WTC11 (cell line): Measurements from ENCODE around the gene RAD23B. TPM values are rescaled to one million over a fixed set of nuclear protein-coding genes. Genes with fewer than 3 reads are reported as not detected.

Source experiments
- ATAC-seq: fragments of 200-7000 bp; cut with Tn5 transposase; 2 replicates; pipeline ENCODE4 v1.10.0; 2021; ENCODE audit warnings: mild to moderate bottlenecking, moderate library complexity
- CTCF ChIA-PET: fragments of 300-600 bp; sonication (Branson Sonifier 250); formaldehyde crosslinking; loops from one replicate; lab custom pipeline; 2021; ENCODE audit warnings: antibody characterized with exemption; lab: Charles Lee
- POLR2A ChIA-PET: fragments of 350-600 bp; sonication (Branson Sonifier 250); formaldehyde crosslinking; loops from one replicate; lab custom pipeline; 2021; ENCODE audit warnings: antibody characterized with exemption; lab: Charles Lee
- DNase-seq: peaks from one replicate; pipeline ENCODE4 v3.0.0; 2021; ENCODE audit warnings: low spot score
- H3K27ac Mint-ChIP-seq: 2 replicates; pipeline ENCODE4 v1.8.0; 2021; ENCODE audit warnings: mixed read lengths
- H3K27me3 Mint-ChIP-seq: 2 replicates; pipeline ENCODE4 v1.8.0; 2021; ENCODE audit warnings: low read depth, mild to moderate bottlenecking, moderate library complexity, mixed read lengths
- H3K36me3 Mint-ChIP-seq: 2 replicates; pipeline ENCODE4 v1.8.0; 2021; ENCODE audit warnings: mixed read lengths
- H3K4me1 Mint-ChIP-seq: 2 replicates; pipeline ENCODE4 v1.8.0; 2022; ENCODE audit warnings: mixed read lengths
- H3K4me3 Mint-ChIP-seq: 2 replicates; pipeline ENCODE4 v1.8.0; 2021; ENCODE audit warnings: mild to moderate bottlenecking, moderate library complexity, mixed read lengths
- H3K9me3 Mint-ChIP-seq: 2 replicates; pipeline ENCODE4 v1.8.0; 2021; ENCODE audit warnings: mixed read lengths
- ARID4B ChIP-seq: sonication (generic); formaldehyde crosslinking; IDR thresholded peaks from 2 replicates; pipeline ENCODE4 v1.8.0; 2023; ENCODE audit warnings: missing genetic modification reagents, mild to moderate bottlenecking, borderline replicate concordance
- ATF1 ChIP-seq: sonication (generic); formaldehyde crosslinking; IDR thresholded peaks from 2 replicates; pipeline ENCODE4 v1.8.1; 2023; ENCODE audit warnings: mild to moderate bottlenecking, moderate library complexity, missing genetic modification reagents
- CREM ChIP-seq: sonication (generic); formaldehyde crosslinking; IDR thresholded peaks from 2 replicates; pipeline ENCODE4 v1.8.1; 2022; ENCODE audit warnings: mild to moderate bottlenecking, missing genetic modification reagents, moderate library complexity
- CTCF ChIP-seq: fragments of 200-600 bp; IDR thresholded peaks from 2 replicates; pipeline ENCODE4 v1.8.0; 2022; ENCODE audit warnings: antibody characterized with exemption
- E2F1 ChIP-seq: sonication (generic); formaldehyde crosslinking; IDR thresholded peaks from 2 replicates; pipeline ENCODE4 v1.8.0; 2022; ENCODE audit warnings: mild to moderate bottlenecking, missing genetic modification reagents
- ERG ChIP-seq: fragments of 250-450 bp; sonication (Bioruptor Pico); IDR thresholded peaks from 2 replicates; pipeline ENCODE4 v1.8.0; 2021; ENCODE audit warnings: mild to moderate bottlenecking
- FOXJ3 ChIP-seq: sonication (generic); formaldehyde crosslinking; IDR thresholded peaks from 2 replicates; pipeline ENCODE4 v1.9.0; 2021; ENCODE audit warnings: missing genetic modification reagents, mild to moderate bottlenecking, borderline replicate concordance
- FOXK1 ChIP-seq: sonication (generic); formaldehyde crosslinking; IDR thresholded peaks from 2 replicates; pipeline ENCODE4 v1.8.0; 2022; ENCODE audit warnings: mild to moderate bottlenecking, moderate library complexity, missing genetic modification reagents
- GRHL2 ChIP-seq: fragments of 250-450 bp; sonication (Bioruptor Pico); IDR thresholded peaks from 2 replicates; pipeline ENCODE4 v1.8.0; 2022; ENCODE audit warnings: mild to moderate bottlenecking, moderate library complexity; ENCODE audit not compliant: insufficient replicate concordance, severe bottlenecking
- KAT7 ChIP-seq: sonication (generic); formaldehyde crosslinking; IDR thresholded peaks from 2 replicates; pipeline ENCODE4 v1.8.1; 2023; ENCODE audit warnings: missing genetic modification reagents, mild to moderate bottlenecking, borderline replicate concordance
- NR1H2 ChIP-seq: sonication (generic); formaldehyde crosslinking; IDR thresholded peaks from 2 replicates; pipeline ENCODE4 v1.9.0; 2021; ENCODE audit warnings: mild to moderate bottlenecking, moderate library complexity, missing genetic modification reagents
- NR2C2 ChIP-seq: sonication (generic); formaldehyde crosslinking; IDR thresholded peaks from 2 replicates; pipeline ENCODE4 v1.8.0; 2022; ENCODE audit warnings: mild to moderate bottlenecking, missing genetic modification reagents
- PREB ChIP-seq: sonication (generic); formaldehyde crosslinking; IDR thresholded peaks from 2 replicates; pipeline ENCODE4 v1.8.1; 2022; ENCODE audit warnings: mild to moderate bottlenecking, missing genetic modification reagents, moderate library complexity, borderline replicate concordance
- SMAD4 ChIP-seq: sonication (generic); formaldehyde crosslinking; IDR thresholded peaks from 2 replicates; pipeline ENCODE4 v1.8.0; 2022; ENCODE audit warnings: mild to moderate bottlenecking, missing genetic modification reagents
- SP1 ChIP-seq: sonication (generic); formaldehyde crosslinking; conservative IDR thresholded peaks from 2 replicates; pipeline ENCODE4 v1.8.1; 2022; ENCODE audit warnings: missing genetic modification reagents
- ZSCAN18 ChIP-seq: fragments of 250-450 bp; sonication (Bioruptor Pico); IDR thresholded peaks from 2 replicates; pipeline ENCODE4 v2.1.2; 2022; ENCODE audit warnings: mild to moderate bottlenecking, moderate library complexity
- total RNA-seq: library from RNA; stranded (reverse); gene quantifications from 3 replicates; pipeline ENCODE4 v1.2.3, GENCODE V29; 2021
- TF ChIP-seq, protein P1 (sequence below): fragments of 250-450 bp; sonication (Bioruptor Pico); conservative IDR thresholded peaks from 2 replicates; pipeline ENCODE4 v1.9.0; 2021; ENCODE audit warnings: mild to moderate bottlenecking
- TF ChIP-seq, protein P2 (sequence below): sonication (generic); formaldehyde crosslinking; IDR thresholded peaks from 2 replicates; pipeline ENCODE4 v1.8.1; 2022; ENCODE audit warnings: mild to moderate bottlenecking, moderate library complexity, missing genetic modification reagents
- TF ChIP-seq, protein P3 (sequence below): sonication (generic); formaldehyde crosslinking; IDR thresholded peaks from 2 replicates; pipeline ENCODE4 v1.8.0; 2022; ENCODE audit warnings: mild to moderate bottlenecking, missing genetic modification reagents

RAD23B gene
- total RNA-seq, 1 experiment from 2014 or later: 150 TPM

GRCh38 chr9:107283623-107284616 is 841 bp downstream of the RAD23B start:
- ChIA-PET POLR2A (interaction anchor here (1.0 kb wide), 1 partner anchor 23 kb away, joined by 3 read pairs; no protein-coding TSS in a partner anchor), CTCF (interaction anchor here (1.6 kb wide), 1 partner anchor 57 kb away, joined by 5 read pairs; no protein-coding TSS in a partner anchor)
- Mint-ChIP-seq H3K27me3 (no peaks in the 10 kb centered on the region), H3K4me3 (peak overlapping the region; percentile 93), H3K36me3 (peaks cover 3% of the 10 kb centered on the region; the same call in 1 of the 2 replicates), H3K9me3 (no peaks in the 10 kb centered on the region; the same call in 1 of the 2 replicates), H3K27ac (peak overlapping the region; percentile 99), H3K4me1 (peaks cover 57% of the 10 kb centered on the region)
- DNase-seq: peak; percentile 79
- peak; percentile 75 for ATAC-seq
- TF ChIP-seq SMAD4 (no peak), FOXK1 (CRISPR knock-in tag) (peak; percentile 60; the same call in 1 of the 2 replicates), E2F1 (CRISPR knock-in tag) (no peak), CREM (CRISPR knock-in tag) (no peak), KAT7 (CRISPR knock-in tag) (peak; percentile 59; the same call in 1 of the 2 replicates), ARID4B (peak; percentile 49; the same call in 1 of the 2 replicates), PREB (no peak), ZSCAN18 (CRISPR knock-in tag) (no peak), GRHL2 (CRISPR knock-in tag) (no peak), NR2C2 (no peak), CTCF (no peak), ATF1 (CRISPR knock-in tag) (no peak; the same call in 1 of the 2 replicates), SP1 (CRISPR knock-in tag) (no peak; the same call in 1 of the 2 replicates), FOXJ3 (CRISPR knock-in tag) (no peak), NR1H2 (no peak), ERG (CRISPR knock-in tag) (no peak)
- TF ChIP-seq, protein P1, sequence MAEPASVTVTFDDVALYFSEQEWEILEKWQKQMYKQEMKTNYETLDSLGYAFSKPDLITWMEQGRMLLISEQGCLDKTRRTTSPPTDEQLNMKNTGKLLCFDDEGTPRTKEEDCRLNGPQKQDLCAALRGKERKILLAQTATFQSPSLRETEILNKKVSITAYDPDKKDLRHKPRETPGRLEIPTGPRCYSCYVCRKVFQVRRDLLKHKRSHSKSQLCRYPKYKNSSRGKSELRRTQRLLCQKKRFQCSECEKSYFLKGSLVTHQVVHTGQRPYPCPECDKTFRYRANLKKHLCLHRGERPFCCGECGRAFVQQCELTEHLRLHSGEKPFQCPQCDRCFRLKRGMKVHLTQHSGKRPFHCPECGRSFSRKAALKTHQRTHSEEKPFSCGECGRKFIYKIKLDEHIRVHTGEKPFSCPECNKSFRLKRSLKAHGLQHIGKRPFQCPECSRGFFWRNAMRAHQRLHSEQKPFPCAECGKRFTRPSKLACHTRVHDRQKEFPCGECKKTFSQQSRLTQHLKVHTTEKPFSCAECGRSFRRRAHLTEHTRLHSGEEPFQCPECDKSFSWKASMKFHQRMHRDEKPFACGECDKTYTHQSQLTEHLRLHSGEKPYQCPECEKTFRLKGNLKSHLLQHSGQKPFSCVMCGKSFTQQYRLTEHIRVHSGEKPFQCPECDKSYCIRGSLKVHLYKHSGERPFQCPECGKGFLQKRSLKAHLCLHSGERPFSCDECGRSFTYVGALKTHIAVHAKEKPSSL (CRISPR knock-in tag): no peak
- TF ChIP-seq, protein P2, sequence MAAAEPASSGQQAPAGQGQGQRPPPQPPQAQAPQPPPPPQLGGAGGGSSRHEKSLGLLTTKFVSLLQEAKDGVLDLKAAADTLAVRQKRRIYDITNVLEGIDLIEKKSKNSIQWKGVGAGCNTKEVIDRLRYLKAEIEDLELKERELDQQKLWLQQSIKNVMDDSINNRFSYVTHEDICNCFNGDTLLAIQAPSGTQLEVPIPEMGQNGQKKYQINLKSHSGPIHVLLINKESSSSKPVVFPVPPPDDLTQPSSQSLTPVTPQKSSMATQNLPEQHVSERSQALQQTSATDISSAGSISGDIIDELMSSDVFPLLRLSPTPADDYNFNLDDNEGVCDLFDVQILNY (CRISPR knock-in tag): no peak; the same call in 1 of the 2 replicates
- TF ChIP-seq, protein P3, sequence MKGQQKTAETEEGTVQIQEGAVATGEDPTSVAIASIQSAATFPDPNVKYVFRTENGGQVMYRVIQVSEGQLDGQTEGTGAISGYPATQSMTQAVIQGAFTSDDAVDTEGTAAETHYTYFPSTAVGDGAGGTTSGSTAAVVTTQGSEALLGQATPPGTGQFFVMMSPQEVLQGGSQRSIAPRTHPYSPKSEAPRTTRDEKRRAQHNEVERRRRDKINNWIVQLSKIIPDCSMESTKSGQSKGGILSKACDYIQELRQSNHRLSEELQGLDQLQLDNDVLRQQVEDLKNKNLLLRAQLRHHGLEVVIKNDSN (CRISPR knock-in tag): no peak
